HG03196 (cell line): Measurements from ENCODE around the gene MGAT1.
"Not testable (repeated sequence)": the region's sequence is repeated elsewhere in the genome, so short reads cannot be mapped to it uniquely, and the experiment has no call there.

Experiments
- ATAC-seq: cut with Tn5 transposase; IDR thresholded peaks from one replicate; pipeline ENCODE4 v1.9.1; 2021; ENCODE audit not compliant: unreplicated experiment

Gene MGAT1

DNA sequence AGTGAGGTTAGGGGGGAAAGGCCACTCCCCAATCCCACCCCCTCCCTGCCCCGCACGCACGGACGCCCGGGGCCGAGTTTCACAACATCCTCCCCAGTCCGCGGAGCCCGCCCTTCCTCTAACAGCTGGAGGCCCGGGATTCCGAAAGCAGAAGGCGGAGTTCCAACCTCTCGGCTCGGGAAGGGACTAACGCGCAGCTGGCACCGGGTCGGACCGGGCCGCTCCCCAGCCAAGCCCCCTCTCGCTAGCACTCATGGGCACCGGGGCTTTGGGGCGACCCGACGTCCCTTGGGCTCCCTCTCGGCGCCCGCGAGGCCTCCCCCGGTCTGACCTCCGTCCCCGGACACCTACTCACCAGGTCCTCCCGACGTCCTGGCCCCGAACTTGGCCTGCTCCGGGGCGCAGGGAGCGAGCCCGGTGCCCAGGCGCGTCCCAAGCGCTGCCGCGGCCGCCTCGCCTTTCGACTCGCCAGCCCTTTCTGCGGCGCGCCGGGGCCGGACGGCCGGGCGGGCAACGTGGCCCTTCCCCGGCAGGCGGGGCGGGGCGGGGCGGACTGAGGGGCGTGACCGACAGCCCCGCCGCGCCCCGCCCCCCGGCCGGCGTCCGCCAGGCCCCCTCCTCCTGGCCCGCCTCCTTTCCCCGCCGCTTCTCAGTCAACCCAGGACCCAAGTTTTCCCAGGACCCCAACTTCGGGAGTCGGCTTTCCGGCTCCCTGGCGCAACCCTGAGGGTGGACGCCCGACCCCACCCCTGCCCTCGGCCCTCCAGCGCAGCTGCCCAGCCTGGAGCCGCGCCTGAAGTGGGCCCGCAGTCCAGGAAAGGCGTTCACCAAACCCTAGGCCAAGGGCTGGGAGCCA, at the start of gene MGAT1:
Gene MGAT1 (minus strand): TSS at position 482 of the 856 bp plus-strand sequence. CDS start 9,835 bp downstream, outside the sequence.
- peak; percentile 33 for ATAC-seq

DNA sequence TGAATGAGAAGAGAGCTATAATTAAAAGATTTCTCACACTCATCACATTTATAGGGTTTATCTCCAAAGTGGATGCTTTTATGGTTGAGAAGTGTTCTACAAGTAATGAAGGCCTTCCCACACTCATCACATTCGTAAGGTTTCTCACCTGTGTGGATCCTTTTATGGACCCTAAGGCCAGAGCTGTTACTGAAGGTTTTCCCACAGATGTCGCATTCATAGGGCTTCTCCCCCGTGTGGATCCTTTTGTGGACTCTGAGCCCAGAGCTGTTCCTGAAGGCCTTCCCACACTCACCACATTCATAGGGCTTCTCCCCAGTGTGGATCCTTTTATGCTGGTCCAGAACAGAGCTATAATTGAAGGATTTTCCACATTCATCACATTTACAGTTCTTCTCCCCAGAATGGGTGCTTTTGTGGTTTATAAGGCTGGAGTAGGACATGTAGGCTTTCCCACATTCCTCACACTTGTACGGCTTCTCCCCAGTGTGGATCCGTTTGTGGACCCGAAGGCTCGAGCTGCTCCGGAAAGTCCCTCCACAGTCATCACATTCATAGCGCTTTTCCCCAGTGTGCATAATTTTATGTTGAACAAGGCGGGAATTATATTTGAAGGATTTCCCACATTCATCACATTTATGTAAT, 48.0 kb upstream of the MGAT1 start:
- ATAC-seq: no peak

GRCh38 chr5:180849827-180850226, 47.2 kb upstream of the MGAT1 start:
- ATAC-seq: no peak

GRCh38 chr5:180848878-180849277, 46.3 kb upstream of the MGAT1 start:
- ATAC-seq: no peak

DNA sequence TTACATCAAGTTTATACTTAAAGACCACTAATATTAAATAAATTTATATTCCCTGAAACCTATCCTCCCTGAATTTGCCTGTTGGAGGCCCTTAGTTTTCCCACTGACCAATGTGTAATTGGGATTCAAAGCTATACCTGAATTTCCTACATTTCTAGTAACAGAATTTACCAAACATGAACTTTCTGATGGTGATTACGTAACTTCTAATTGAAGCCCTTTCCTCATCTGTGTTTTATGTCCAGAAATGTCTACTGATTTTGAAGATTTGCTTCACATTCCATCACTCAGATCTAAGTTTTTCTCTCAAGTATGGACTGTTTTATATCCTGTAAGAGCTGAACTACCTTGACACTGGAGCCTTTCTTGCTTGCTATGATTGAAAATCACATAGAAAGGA, 45.7 kb upstream of the MGAT1 start:
- ATAC-seq: no peak

DNA sequence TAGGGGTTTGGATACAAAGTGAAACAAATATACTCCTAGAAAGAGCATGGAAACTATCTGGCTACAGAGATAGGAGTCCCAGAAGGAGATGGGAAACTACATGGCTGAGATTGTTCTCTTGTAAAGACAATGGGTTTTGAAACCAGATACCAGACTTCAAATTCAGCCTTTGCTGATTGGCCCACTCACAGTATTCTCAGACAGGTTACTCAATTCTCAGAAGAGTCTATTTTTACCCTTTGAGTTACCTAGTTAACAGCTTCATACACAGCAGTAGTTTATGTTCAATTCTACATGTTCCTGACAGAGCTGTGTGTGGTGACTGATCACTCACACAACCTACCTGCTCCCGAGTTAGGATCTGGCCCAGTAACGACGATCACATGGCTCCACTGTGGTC, 44.4 kb upstream of the MGAT1 start:
- no peak for ATAC-seq

DNA sequence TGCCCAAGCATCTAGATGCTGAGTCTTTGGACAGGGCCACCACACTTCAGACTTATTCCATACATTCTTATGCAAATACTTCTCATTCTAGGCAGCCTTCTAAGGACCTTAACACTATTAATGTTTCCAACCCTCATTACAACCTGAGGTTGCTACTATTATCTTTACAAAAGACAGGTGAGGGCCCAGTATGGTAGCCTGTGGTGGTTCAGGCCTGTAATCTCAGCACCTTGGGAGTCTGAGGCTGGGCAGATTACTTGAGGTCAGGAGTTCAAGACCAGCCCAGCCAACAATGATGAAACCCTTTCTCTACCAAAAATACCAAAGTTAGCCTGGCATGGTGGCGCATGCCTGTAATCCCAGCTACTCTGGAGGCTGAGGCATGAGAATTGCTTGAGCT, 42.3 kb upstream of the MGAT1 start:
- ATAC-seq: no peak

DNA sequence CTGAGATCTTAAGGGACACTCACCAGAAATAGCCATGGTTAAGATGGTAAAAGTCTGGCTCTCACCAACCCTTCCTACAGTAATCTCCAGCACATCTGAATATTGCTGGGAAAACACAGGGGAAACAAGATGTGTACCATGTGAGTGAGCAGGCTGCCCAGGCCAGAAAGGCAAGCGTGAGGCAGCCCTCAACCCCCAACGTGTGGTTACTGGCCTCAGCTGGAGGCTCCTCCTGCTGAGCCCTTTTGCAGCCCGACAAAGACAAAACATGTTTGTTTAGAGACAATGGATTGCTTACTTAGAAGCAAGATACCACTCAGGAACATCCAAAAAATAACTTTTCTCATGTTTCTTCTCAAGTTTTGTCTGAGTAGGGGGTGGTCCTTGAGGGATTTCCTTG, 41.8 kb upstream of the MGAT1 start:
- no peak for ATAC-seq

DNA sequence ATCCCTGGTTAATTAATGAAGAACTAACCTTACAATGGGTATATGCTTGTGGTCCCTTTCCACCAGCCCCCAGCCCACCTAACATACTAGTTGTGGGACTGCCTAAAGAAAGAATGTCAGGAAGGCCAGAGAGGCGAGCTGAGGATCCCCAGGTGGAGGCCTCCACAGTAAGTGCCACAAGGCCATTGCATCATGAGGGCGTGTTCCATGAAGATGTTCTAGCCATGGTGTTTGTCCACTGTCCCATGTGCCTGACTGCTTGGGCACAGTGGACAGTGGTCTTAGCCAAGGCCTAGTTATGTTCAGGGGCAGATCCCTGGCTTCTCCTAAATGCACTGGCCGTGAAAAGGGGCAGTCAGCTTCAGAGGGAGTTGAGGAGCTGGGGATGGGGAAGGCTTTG, 37.3 kb upstream of the MGAT1 start:
- no peak for ATAC-seq

GRCh38 chr5:180839227-180839626, 36.6 kb upstream of the MGAT1 start:
- ATAC-seq: no peak

DNA sequence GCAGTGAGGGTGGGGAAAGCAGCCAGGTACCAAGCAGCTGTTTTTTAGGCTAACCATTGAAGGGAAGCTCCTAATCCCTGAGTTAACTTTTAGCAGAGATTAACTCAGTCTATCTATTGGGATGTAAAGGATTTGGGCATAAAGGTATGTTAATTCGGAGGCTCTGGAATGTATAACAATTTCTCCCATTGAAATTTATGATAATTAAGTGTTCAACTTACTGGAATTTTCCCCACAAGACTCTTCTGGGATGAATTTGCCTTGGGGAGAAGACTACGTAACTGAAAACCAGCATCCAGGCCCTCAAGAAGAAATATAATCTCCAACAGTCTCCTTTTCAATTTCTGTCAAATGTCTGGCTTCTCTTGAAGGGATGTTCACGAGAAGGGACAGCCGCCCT, 34.9 kb upstream of the MGAT1 start:
- ATAC-seq: no peak

GRCh38 chr5:180832638-180833068, 30.0 kb upstream of the MGAT1 start:
- ATAC-seq: no peak

DNA sequence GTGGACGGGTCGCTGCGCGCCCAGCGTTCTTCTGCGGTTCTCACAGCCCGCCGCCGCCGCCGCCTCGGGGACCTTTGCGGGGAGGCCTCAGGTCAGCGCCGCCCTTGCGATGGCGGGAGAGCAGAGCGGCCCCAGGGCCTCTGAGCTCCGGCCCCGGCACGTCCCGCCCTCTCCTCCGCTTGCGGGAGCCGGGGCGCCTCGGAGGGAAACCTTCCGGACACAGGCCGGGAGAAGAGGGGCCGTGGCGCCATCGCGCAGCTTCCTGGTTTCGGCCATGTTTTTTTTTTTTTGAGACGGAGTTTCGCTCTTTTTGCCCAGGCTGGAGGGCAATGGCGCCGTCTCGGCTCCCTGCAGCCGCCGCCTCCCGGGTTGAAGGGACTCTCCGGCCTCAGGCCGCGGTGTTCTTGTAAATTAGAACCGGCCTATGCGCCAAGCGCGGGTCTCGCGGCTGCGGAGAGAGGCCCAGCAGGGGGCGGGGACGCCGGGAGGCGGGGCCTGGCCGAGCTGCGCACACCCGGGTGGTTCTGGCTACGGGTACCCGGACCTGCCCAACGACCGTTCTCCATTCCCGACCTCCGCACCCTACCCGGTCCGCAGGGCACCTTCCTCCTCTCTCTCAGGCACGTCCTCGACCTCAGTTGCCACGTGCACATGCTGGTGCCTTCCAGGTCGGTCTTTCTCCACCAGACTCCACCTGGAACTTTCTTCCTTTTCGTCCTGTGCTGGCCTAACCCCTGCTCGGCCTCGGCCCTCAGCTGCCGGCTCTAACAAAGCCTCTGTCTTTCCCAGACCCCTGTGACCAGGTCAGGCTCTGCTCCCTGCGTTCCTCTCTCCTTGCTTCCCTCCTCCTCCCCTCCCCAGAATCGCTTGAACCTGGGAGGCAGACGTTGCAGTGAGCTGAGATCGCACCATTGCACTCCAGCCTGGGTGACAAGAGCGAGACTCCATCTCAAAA, 28.8 kb upstream of the MGAT1 start:
- peak; percentile 78 for ATAC-seq

DNA sequence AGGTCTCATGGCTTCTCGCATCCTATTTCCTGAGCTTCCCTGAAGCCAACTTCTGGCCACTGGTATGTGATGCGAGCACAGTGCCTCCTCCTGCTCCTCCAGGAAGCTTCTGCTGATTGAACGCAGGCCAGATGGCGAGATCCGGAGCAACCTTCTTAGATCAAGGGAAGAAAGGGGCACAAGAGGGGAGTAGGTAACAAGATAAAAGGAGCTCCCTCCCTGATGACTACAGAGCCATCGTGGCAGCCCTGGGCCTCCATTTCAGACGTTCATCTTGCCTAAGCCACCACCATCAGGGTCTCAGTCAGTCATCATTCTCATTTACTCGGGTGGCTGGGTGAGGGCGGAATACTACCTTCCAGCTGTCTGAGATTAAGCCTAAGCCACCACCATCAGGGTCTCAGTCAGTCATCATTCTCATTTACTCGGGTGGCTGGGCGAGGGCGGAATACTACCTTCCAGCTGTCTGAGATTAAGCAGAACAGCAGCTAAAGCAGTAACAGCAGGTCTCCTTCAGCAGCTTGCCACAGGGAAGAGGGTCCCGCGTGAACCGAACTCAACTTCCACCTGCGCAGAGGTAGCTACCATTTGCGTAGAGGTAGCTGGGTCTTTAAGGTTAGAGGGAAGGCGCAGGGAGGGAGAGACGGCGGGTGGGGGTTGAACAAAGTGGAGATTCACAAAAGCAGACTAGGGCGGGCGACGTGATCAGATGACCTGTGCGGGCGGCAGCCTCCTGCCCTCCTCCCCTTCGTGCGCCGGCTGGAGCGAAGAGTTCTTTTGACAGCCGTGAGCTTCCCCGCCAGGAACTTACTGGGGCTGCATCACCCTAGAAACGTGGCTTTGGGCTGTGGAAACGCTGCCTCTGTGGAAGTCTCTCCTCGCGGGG, 27.9 kb upstream of the MGAT1 start:
- ATAC-seq: peak; percentile 28

GRCh38 chr5:180829726-180830125, 27.1 kb upstream of the MGAT1 start:
- ATAC-seq: no peak

DNA sequence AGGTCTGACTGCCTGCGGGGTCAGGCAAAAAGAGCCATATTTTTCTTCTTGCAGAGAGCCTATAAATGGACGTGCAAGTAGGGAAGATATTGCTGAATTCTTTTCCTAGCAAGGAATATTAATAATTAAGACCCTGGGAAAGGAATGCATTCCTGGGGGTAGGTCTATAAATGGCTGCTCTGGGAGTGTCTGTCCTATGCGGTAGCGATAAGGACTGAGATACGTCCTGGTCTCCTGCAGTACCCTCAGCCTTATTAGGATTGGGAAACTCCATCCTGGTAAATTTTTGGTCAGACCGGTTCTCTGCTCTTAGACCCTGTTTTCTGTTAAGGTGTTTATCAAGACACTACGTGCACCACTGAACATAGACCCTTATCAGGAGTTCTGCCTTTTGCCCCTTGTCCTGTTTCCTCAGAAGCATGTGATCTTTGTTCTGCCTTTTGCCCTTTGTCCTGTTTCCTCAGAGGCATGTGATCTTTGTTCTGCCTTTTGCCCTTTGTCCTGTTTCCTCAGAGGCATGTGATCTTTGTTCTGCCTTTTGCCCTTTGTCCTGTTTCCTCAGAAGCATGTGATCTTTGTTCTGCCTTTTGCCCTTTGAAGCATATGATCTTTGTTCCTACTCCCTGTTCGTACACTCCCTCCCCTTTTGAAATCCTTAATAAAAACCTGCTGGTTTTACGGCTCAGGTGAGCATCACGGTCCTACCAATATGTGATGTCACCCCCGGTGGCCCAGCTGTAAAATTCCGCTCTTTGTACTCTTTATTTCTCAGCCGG, 26.3 kb upstream of the MGAT1 start:
- not testable (repeated sequence) for ATAC-seq

DNA sequence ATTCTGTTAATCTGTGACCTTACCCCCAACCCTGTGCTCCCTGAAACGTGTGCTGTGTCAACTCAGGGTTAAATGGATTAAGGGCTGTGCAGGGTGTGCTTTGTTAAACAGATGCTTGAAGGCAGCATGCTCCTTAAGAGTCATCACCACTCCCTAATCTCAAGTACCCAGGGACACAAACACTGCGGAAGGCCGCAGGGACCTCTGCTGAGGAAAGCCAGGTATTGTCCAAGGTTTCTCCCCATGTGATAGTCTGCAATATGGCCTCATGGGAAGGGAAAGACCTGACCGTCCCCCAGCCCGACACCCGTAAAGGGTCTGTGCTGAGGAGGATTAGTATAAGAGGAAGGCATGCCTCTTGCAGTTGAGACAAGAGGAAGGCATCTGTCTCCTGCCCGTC, 24.8 kb upstream of the MGAT1 start:
- not testable (repeated sequence) for ATAC-seq

- no peak for ATAC-seq
These were observed 23.3 kb upstream of the MGAT1 start for GRCh38 chr5:180825768-180826525.
